ENCODE data around the gene PRM2. TPM values are rescaled to one million over a fixed set of nuclear protein-coding genes. Genes with fewer than 3 reads are reported as not detected.

The PRM2 gene
- total and polyA plus RNA-seq, 2 experiments from 2014 or later: not detected

DNA sequence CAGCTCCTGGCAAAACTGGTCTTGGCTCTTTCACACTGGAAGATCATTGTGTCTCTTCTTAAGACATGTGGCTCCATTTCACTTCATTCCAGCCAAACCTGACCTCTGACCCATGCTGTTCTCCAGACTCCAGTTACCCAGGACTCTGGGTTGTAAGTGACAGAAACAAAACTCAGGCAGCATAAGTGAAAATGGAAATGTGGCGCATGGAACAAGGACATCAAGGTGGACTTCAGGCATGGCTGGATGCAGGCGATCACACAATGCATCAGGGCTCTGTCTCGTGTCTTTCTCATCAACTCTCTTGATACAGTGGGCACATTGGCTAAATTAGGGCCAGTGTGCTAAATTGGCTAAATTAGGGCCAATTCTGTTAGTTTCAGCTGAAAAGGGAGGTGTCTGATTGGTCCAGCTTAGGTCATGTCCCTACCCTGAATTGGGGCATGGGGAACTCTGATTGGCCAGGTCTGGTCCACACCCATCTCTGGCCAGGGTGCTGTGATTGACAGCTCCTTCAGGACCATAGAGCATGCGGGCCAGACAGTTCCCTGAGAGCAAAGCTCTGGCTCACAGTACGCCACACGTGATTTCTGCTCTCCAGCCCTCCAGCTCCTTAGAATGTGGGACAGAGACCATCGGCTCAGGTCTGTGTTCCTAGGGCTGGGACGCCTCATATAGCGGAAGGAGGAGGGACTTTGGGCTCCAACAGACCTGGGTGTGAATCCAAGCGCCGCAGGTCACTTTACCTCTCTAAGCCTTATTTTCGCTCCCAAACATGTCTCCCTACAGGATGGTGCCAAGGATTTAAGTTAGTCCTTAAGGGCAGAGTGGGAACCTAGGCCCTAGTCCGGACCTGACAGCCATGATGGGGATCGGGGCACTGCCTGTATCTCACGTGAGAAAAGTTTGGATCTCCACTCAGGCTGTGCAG, 37.7 kb downstream of the PRM2 start (continued):
- TF ChIP-seq POLR2AphosphoS5 (IDR thresholded peaks at IDR 0.05; ENCODE audit: low read depth): no peak
- TF ChIP-seq, protein P1, sequence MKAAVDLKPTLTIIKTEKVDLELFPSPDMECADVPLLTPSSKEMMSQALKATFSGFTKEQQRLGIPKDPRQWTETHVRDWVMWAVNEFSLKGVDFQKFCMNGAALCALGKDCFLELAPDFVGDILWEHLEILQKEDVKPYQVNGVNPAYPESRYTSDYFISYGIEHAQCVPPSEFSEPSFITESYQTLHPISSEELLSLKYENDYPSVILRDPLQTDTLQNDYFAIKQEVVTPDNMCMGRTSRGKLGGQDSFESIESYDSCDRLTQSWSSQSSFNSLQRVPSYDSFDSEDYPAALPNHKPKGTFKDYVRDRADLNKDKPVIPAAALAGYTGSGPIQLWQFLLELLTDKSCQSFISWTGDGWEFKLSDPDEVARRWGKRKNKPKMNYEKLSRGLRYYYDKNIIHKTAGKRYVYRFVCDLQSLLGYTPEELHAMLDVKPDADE (IDR thresholded peaks at IDR 0.05): no peak
- TF ChIP-seq, protein P2, sequence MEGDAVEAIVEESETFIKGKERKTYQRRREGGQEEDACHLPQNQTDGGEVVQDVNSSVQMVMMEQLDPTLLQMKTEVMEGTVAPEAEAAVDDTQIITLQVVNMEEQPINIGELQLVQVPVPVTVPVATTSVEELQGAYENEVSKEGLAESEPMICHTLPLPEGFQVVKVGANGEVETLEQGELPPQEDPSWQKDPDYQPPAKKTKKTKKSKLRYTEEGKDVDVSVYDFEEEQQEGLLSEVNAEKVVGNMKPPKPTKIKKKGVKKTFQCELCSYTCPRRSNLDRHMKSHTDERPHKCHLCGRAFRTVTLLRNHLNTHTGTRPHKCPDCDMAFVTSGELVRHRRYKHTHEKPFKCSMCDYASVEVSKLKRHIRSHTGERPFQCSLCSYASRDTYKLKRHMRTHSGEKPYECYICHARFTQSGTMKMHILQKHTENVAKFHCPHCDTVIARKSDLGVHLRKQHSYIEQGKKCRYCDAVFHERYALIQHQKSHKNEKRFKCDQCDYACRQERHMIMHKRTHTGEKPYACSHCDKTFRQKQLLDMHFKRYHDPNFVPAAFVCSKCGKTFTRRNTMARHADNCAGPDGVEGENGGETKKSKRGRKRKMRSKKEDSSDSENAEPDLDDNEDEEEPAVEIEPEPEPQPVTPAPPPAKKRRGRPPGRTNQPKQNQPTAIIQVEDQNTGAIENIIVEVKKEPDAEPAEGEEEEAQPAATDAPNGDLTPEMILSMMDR (conservative IDR thresholded peaks at IDR 0.05; ENCODE audit: low read depth in 2 of 2): no peak

DNA sequence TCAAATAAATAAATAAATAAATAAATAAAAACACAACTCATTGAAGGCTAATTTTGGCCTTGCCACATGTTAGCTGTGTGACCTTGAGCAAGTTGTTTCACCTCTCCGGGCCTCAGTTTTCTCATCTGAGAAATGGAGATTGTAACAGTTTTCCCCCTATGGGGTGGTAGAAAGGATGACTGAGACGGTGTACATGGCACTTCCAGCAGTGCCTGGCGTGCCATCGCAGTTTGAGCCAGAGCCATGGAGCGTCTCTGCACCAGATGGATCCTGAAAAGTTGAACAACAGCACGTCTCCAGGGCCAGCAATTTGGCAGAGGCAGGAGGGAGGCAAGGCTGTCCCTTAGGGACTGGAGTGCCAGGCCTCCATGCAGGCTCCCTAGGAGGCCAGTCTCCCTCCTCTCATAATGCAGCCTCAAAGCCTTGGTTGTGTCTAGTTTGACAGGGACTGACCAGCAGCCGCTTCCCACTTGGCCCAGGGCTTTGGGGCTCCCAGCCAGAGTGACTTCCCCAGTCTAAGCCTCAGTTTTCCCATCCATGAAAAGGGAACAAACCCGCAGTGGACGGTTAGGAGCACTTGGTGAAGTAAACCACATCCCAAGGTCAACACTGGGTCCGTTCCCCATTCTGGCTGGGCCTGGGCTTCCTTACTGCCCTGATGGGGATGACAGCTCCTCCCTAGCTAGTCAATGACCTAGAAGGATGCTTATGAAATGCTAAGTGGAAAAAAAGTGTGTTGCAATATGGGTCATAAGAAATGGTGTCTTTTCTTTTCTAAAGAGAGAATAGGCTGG, 39.6 kb downstream of the PRM2 start:
- Histone ChIP-seq H3K4me2 (no peak overlapping the region), H3K9me2 (ENCODE audit: insufficient read depth) (no peaks in the 10 kb centered on the region), H3K27ac (ENCODE audit: low read depth) (no peak overlapping the region), H3K4me1 (ENCODE audit: insufficient read depth) (peaks cover 9% of the 10 kb centered on the region; the same call in 1 of the 2 replicates), H3F3A (replicated peaks; ENCODE audit: low read depth) (0 out of 2 replicates have a peak, but pooled peaks cover 6% of the 10 kb centered on the region), H4K20me1 (replicated peaks; ENCODE audit: insufficient read depth) (no peaks in the 10 kb centered on the region), H3K4me3 (no peak overlapping the region), H2AFZ (no peak overlapping the region), H3K27me3 (ENCODE audit: insufficient read depth) (no peaks in the 10 kb centered on the region), H3K36me3 (ENCODE audit: insufficient read depth) (no peaks in the 10 kb centered on the region), H3K79me2 (replicated peaks; ENCODE audit: insufficient read depth) (no peaks in the 10 kb centered on the region)
- Mint-ChIP-seq H3K4me3 (no peak overlapping the region), H3K4me1 (peaks cover 8% of the 10 kb centered on the region; the same call in 2 of the 3 replicates), H3K27ac (no peak overlapping the region), H3K9me3 (no peaks in the 10 kb centered on the region), H3K36me3 (ENCODE audit: low read depth) (no peaks in the 10 kb centered on the region), H3K27me3 (ENCODE audit: insufficient read depth, low read depth, poor library complexity) (peaks cover 7% of the 10 kb centered on the region)
- ATAC-seq: no peak
- DNase-seq (ENCODE audit: low spot score): no peak
- TF ChIP-seq, protein P2 (conservative IDR thresholded peaks at IDR 0.05; ENCODE audit: low read depth in 2 of 2): no peak
- TF ChIP-seq POLR2AphosphoS5 (IDR thresholded peaks at IDR 0.05; ENCODE audit: low read depth) (no peak), ZNF331 (CRISPR knock-in tag; IDR thresholded peaks at IDR 0.05; ENCODE audit: low read depth) (no peak), STAT1 (IDR thresholded peaks at IDR 0.05; ENCODE audit: unreplicated experiment) (no peak), CREB1 (CRISPR knock-in tag; IDR thresholded peaks at IDR 0.05; ENCODE audit: low read depth) (no peak), EZH2 (IDR thresholded peaks at IDR 0.05; ENCODE audit: low read depth, unreplicated experiment) (no peak), JUNB (IDR thresholded peaks at IDR 0.05; ENCODE audit: unreplicated experiment) (no peak)
- TF ChIP-seq, protein P3, sequence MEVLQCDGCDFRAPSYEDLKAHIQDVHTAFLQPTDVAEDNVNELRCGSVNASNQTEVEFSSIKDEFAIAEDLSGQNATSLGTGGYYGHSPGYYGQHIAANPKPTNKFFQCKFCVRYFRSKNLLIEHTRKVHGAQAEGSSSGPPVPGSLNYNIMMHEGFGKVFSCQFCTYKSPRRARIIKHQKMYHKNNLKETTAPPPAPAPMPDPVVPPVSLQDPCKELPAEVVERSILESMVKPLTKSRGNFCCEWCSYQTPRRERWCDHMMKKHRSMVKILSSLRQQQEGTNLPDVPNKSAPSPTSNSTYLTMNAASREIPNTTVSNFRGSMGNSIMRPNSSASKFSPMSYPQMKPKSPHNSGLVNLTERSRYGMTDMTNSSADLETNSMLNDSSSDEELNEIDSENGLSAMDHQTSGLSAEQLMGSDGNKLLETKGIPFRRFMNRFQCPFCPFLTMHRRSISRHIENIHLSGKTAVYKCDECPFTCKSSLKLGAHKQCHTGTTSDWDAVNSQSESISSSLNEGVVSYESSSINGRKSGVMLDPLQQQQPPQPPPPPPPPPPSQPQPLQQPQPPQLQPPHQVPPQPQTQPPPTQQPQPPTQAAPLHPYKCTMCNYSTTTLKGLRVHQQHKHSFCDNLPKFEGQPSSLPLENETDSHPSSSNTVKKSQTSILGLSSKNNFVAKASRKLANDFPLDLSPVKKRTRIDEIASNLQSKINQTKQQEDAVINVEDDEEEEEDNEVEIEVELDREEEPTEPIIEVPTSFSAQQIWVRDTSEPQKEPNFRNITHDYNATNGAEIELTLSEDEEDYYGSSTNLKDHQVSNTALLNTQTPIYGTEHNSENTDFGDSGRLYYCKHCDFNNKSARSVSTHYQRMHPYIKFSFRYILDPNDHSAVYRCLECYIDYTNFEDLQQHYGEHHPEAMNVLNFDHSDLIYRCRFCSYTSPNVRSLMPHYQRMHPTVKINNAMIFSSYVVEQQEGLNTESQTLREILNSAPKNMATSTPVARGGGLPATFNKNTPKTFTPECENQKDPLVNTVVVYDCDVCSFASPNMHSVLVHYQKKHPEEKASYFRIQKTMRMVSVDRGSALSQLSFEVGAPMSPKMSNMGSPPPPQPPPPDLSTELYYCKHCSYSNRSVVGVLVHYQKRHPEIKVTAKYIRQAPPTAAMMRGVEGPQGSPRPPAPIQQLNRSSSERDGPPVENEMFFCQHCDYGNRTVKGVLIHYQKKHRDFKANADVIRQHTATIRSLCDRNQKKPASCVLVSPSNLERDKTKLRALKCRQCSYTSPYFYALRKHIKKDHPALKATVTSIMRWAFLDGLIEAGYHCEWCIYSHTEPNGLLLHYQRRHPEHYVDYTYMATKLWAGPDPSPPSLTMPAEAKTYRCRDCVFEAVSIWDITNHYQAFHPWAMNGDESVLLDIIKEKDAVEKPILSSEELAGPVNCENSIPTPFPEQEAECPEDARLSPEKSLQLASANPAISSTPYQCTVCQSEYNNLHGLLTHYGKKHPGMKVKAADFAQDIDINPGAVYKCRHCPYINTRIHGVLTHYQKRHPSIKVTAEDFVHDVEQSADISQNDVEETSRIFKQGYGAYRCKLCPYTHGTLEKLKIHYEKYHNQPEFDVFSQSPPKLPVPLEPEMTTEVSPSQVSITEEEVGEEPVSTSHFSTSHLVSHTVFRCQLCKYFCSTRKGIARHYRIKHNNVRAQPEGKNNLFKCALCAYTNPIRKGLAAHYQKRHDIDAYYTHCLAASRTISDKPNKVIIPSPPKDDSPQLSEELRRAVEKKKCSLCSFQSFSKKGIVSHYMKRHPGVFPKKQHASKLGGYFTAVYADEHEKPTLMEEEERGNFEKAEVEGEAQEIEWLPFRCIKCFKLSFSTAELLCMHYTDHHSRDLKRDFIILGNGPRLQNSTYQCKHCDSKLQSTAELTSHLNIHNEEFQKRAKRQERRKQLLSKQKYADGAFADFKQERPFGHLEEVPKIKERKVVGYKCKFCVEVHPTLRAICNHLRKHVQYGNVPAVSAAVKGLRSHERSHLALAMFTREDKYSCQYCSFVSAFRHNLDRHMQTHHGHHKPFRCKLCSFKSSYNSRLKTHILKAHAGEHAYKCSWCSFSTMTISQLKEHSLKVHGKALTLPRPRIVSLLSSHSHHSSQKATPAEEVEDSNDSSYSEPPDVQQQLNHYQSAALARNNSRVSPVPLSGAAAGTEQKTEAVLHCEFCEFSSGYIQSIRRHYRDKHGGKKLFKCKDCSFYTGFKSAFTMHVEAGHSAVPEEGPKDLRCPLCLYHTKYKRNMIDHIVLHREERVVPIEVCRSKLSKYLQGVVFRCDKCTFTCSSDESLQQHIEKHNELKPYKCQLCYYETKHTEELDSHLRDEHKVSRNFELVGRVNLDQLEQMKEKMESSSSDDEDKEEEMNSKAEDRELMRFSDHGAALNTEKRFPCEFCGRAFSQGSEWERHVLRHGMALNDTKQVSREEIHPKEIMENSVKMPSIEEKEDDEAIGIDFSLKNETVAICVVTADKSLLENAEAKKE (CRISPR knock-in tag; IDR thresholded peaks at IDR 0.05): no peak
